ENCODE measurements around the gene CHSY1.
"Not testable (repeated sequence)": the region's sequence is repeated elsewhere in the genome, so short reads cannot be mapped to it uniquely, and the experiment has no call there.

CHSY1 gene

DNA sequence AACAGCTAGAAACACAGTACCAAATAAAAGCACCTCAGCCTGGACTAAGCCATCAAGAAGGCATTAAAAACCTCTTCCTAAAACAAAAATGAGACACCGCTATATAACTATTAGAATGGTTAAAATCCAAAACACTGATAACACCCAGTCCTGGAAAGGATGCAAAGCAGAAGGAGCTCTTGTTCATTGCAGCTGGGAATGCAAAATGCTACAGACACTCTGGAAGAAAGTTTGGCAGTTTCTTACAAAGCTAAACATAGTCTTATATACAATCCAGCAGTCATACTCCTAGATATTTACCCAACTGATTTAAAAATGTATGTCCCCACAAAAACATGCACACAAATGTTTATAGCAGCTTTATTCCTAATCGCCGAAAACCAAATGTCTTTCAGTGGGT, 35.7 kb downstream of the CHSY1 start:
- Histone ChIP-seq H3K4me2 (ENCODE audit: low read length, poor library complexity, severe bottlenecking) (no peak overlapping the region), H3K18ac (ENCODE audit: low read depth in 1 of 2, low read length in 2 of 2) (no peak overlapping the region), H3K14ac (ENCODE audit: low read length in 2 of 2) (no peak overlapping the region), H3K27ac (ENCODE audit: low read length, poor library complexity, severe bottlenecking) (no peak overlapping the region), H3K9me3 (ENCODE audit: control insufficient read depth, low read length) (no peaks in the 10 kb centered on the region), H2AK5ac (ENCODE audit: low read length, severe bottlenecking) (no peak overlapping the region), H3K36me3 (ENCODE audit: control insufficient read depth in 1 of 2, insufficient read depth in 2 of 2, low read depth in 1 of 2, low read length in 2 of 2) (peaks cover 14 to 33% of the 10 kb centered on the region in 2 experiments), H2BK5ac (ENCODE audit: low read depth, low read length, poor library complexity, severe bottlenecking) (no peak overlapping the region), H3K23ac (ENCODE audit: low read length in 2 of 2) (no peak overlapping the region), H2BK120ac (ENCODE audit: low read depth, low read length) (no peak overlapping the region), H3K4me3 (ENCODE audit: insufficient read depth in 1 of 2, low read depth in 1 of 2, low read length in 2 of 2) (no peak overlapping the region), H3K4me1 (ENCODE audit: control insufficient read depth, insufficient read depth, low read depth, low read length) (peaks cover 14% of the 10 kb centered on the region), H3K79me1 (replicated peaks; ENCODE audit: low read length, poor library complexity, severe bottlenecking) (peaks cover 1% of the 10 kb centered on the region), H3K9ac (ENCODE audit: low read length) (no peak overlapping the region), H4K91ac (ENCODE audit: low read length) (no peak overlapping the region), H3K27me3 (ENCODE audit: control insufficient read depth in 1 of 2, insufficient read depth in 1 of 2, low read length in 2 of 2) (no peaks in the 10 kb centered on the region), H3K4ac (ENCODE audit: low read depth in 1 of 2, low read length in 2 of 2) (no peak overlapping the region), H2BK15ac (ENCODE audit: low read depth, poor library complexity, severe bottlenecking) (no peak overlapping the region), H4K8ac (ENCODE audit: low read length) (no peak overlapping the region), H2BK12ac (ENCODE audit: low read length in 2 of 2) (no peak overlapping the region), H2AFZ (ENCODE audit: low read depth, low read length) (no peak overlapping the region)
- DNase-seq = no peak
- WGBS = 98% methylated on average over 3 of the region's 3 CpGs

DNA sequence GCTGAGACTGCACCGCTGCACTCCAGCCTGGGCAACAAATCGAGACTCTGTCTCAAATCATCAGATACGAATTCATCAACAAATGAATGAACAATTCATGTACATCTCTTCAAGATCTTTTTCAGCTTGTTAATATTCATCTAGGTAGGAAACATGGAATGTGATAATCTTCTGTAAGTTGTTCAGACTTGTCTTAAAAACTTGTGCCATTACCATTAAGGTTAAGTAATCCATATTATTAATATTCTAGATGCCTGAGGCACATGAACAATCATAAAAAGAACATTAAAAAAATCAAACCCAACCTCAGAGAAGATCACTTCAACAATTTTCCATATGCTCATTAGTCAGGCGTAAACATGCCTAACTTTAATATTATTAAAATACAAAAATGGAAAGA, 36.2 kb downstream of the CHSY1 start:
- no peak overlapping the region for H2BK120ac ChIP-seq (ENCODE audit: low read depth, low read length)
- no peak overlapping the region for H3K9ac ChIP-seq (ENCODE audit: low read length)

DNA sequence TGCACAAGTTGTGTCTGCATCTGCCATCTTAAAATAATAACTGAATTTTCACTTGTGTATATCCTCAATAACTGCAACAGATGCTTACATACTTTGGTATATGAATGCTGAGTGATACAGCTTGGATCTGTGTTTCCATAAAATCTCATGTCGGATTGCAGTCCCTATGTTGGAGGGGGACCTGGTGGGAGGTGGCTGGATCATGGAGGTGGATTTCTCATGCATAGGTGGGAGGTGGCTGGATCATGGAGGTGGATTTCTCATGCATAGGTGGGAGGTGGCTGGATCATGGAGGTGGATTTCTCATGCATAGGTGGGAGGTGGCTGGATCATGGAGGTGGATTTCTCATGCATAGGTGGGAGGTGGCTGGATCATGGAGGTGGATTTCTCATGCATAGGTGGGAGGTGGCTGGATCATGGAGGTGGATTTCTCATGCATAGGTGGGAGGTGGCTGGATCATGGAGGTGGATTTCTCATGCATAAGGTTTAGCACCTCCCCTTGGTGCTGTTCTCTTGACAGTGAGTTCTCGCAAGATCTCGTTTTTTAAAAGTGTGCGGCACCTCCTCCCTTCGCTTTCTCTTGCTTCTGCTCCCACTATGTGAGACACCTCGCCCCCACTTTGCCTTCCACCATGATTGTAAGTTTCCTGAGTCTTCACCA, 37.3 kb downstream of the CHSY1 start:
- not testable (repeated sequence) for H3K14ac ChIP-seq (ENCODE audit: low read length in 2 of 2); H4K91ac ChIP-seq (ENCODE audit: low read length); H2BK15ac ChIP-seq (ENCODE audit: low read depth, poor library complexity, severe bottlenecking); H4K8ac ChIP-seq (ENCODE audit: low read length); H3K4me3 ChIP-seq (ENCODE audit: insufficient read depth in 1 of 2, low read depth in 1 of 2, low read length in 2 of 2); H3K4me2 ChIP-seq (ENCODE audit: low read length, poor library complexity, severe bottlenecking); H2AFZ ChIP-seq (ENCODE audit: low read depth, low read length); H3K9me3 ChIP-seq (ENCODE audit: control insufficient read depth, low read length); H3K27ac ChIP-seq (ENCODE audit: low read length, poor library complexity, severe bottlenecking); H3K9ac ChIP-seq (ENCODE audit: low read length); H3K27me3 ChIP-seq (ENCODE audit: control insufficient read depth in 1 of 2, insufficient read depth in 1 of 2, low read length in 2 of 2); H2AK5ac ChIP-seq (ENCODE audit: low read length, severe bottlenecking); H3K23ac ChIP-seq (ENCODE audit: low read length in 2 of 2); H3K18ac ChIP-seq (ENCODE audit: low read depth in 1 of 2, low read length in 2 of 2); H3K4ac ChIP-seq (ENCODE audit: low read depth in 1 of 2, low read length in 2 of 2); H2BK12ac ChIP-seq (ENCODE audit: low read length in 2 of 2); DNase-seq; H2BK120ac ChIP-seq (ENCODE audit: low read depth, low read length); H2BK5ac ChIP-seq (ENCODE audit: low read depth, low read length, poor library complexity, severe bottlenecking); H3K4me1 ChIP-seq (ENCODE audit: control insufficient read depth, insufficient read depth, low read depth, low read length); H3K79me1 ChIP-seq (replicated peaks; ENCODE audit: low read length, poor library complexity, severe bottlenecking)
- peaks cover 8 to 33% of the 10 kb centered on the region in 2 experiments for H3K36me3 ChIP-seq (ENCODE audit: control insufficient read depth in 1 of 2, insufficient read depth in 2 of 2, low read depth in 1 of 2, low read length in 2 of 2)
- 93% methylated on average over 6 of the region's 6 CpGs for WGBS

More for the DNA sequence above, 36.2 kb downstream of the CHSY1 start:
- Histone ChIP-seq H3K4me2 (ENCODE audit: low read length, poor library complexity, severe bottlenecking) (no peak overlapping the region), H3K14ac (ENCODE audit: low read length in 2 of 2) (no peak overlapping the region), H3K23ac (ENCODE audit: low read length in 2 of 2) (no peak overlapping the region), H3K18ac (ENCODE audit: low read depth in 1 of 2, low read length in 2 of 2) (no peak overlapping the region), H2AK5ac (ENCODE audit: low read length, severe bottlenecking) (no peak overlapping the region), H3K79me1 (replicated peaks; ENCODE audit: low read length, poor library complexity, severe bottlenecking) (peaks cover 1% of the 10 kb centered on the region), H3K36me3 (ENCODE audit: control insufficient read depth in 1 of 2, insufficient read depth in 2 of 2, low read depth in 1 of 2, low read length in 2 of 2) (peaks cover 12 to 33% of the 10 kb centered on the region in 2 experiments), H4K8ac (ENCODE audit: low read length) (no peak overlapping the region), H3K27ac (ENCODE audit: low read length, poor library complexity, severe bottlenecking) (no peak overlapping the region), H2BK5ac (ENCODE audit: low read depth, low read length, poor library complexity, severe bottlenecking) (no peak overlapping the region), H3K27me3 (ENCODE audit: control insufficient read depth in 1 of 2, insufficient read depth in 1 of 2, low read length in 2 of 2) (no peaks in the 10 kb centered on the region), H3K4me3 (ENCODE audit: insufficient read depth in 1 of 2, low read depth in 1 of 2, low read length in 2 of 2) (no peak overlapping the region), H3K4me1 (ENCODE audit: control insufficient read depth, insufficient read depth, low read depth, low read length) (peaks cover 14% of the 10 kb centered on the region), H3K9me3 (ENCODE audit: control insufficient read depth, low read length) (no peaks in the 10 kb centered on the region), H2BK12ac (ENCODE audit: low read length in 2 of 2) (no peak overlapping the region), H3K4ac (ENCODE audit: low read depth in 1 of 2, low read length in 2 of 2) (no peak overlapping the region), H4K91ac (ENCODE audit: low read length) (no peak overlapping the region), H2BK15ac (ENCODE audit: low read depth, poor library complexity, severe bottlenecking) (no peak overlapping the region), H2AFZ (ENCODE audit: low read depth, low read length) (no peak overlapping the region)
- DNase-seq = no peak
- 97% methylated on average over 2 of the region's 4 CpGs for WGBS

DNA sequence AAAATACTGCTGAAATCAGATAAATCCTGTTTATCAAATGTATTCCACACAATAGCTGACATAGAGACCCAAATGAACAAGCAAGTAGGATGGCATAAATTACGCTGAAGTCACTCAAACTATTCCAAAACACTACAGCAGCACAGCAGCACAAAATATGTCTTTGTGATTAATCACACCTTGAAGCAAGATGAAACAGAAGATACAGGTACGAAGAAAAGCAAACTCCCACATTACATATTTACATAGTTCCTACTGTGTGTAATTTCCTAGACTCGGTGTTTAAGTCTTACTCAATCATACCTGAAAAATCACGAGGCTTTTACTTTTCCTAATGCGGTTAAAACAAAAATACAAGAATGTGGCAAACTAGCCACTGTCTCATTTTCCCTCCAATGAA, 38.3 kb downstream of the CHSY1 start:
- Histone ChIP-seq H3K9me3 (ENCODE audit: control insufficient read depth, low read length) (no peaks in the 10 kb centered on the region), H4K91ac (ENCODE audit: low read length) (no peak overlapping the region), H2BK5ac (ENCODE audit: low read depth, low read length, poor library complexity, severe bottlenecking) (no peak overlapping the region), H2AFZ (ENCODE audit: low read depth, low read length) (no peak overlapping the region), H3K4ac (ENCODE audit: low read depth in 1 of 2, low read length in 2 of 2) (no peak overlapping the region), H3K36me3 (ENCODE audit: control insufficient read depth in 1 of 2, insufficient read depth in 2 of 2, low read depth in 1 of 2, low read length in 2 of 2) (peaks cover 8 to 33% of the 10 kb centered on the region in 2 experiments), H2AK5ac (ENCODE audit: low read length, severe bottlenecking) (no peak overlapping the region), H3K14ac (ENCODE audit: low read length in 2 of 2) (no peak overlapping the region), H3K4me1 (ENCODE audit: control insufficient read depth, insufficient read depth, low read depth, low read length) (peaks cover 6% of the 10 kb centered on the region), H3K18ac (ENCODE audit: low read depth in 1 of 2, low read length in 2 of 2) (no peak overlapping the region), H2BK120ac (ENCODE audit: low read depth, low read length) (no peak overlapping the region), H3K4me3 (ENCODE audit: insufficient read depth in 1 of 2, low read depth in 1 of 2, low read length in 2 of 2) (no peak overlapping the region), H3K27me3 (ENCODE audit: control insufficient read depth in 1 of 2, insufficient read depth in 1 of 2, low read length in 2 of 2) (no peaks in the 10 kb centered on the region), H3K23ac (ENCODE audit: low read length in 2 of 2) (no peak overlapping the region), H2BK12ac (ENCODE audit: low read length in 2 of 2) (no peak overlapping the region), H2BK15ac (ENCODE audit: low read depth, poor library complexity, severe bottlenecking) (no peak overlapping the region), H3K27ac (ENCODE audit: low read length, poor library complexity, severe bottlenecking) (no peak overlapping the region), H4K8ac (ENCODE audit: low read length) (no peak overlapping the region), H3K4me2 (ENCODE audit: low read length, poor library complexity, severe bottlenecking) (no peak overlapping the region), H3K9ac (ENCODE audit: low read length) (no peak overlapping the region), H3K79me1 (replicated peaks; ENCODE audit: low read length, poor library complexity, severe bottlenecking) (no peaks in the 10 kb centered on the region)
- over 99% methylated on average over 5 of the region's 5 CpGs for WGBS
- no peak for DNase-seq
